ENCODE results near the gene SKAP1.

- TF ChIP-seq, protein P1, sequence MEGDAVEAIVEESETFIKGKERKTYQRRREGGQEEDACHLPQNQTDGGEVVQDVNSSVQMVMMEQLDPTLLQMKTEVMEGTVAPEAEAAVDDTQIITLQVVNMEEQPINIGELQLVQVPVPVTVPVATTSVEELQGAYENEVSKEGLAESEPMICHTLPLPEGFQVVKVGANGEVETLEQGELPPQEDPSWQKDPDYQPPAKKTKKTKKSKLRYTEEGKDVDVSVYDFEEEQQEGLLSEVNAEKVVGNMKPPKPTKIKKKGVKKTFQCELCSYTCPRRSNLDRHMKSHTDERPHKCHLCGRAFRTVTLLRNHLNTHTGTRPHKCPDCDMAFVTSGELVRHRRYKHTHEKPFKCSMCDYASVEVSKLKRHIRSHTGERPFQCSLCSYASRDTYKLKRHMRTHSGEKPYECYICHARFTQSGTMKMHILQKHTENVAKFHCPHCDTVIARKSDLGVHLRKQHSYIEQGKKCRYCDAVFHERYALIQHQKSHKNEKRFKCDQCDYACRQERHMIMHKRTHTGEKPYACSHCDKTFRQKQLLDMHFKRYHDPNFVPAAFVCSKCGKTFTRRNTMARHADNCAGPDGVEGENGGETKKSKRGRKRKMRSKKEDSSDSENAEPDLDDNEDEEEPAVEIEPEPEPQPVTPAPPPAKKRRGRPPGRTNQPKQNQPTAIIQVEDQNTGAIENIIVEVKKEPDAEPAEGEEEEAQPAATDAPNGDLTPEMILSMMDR (conservative IDR thresholded peaks at IDR 0.05 in 1 of 2, IDR thresholded peaks at IDR 0.05 in 1 of 2; ENCODE audit: low read depth in 1 of 2, low read length in 2 of 2) = no peak
- no peak for TF ChIP-seq EZH2 (IDR thresholded peaks at IDR 0.05; ENCODE audit: low read length, missing control alignments)
Measured at GRCh38 chr17:48231995-48232959, 197.7 kb downstream of the SKAP1 start.
